ENCODE measurements around the gene SPSB3. TPM values are rescaled to one million over a fixed set of nuclear protein-coding genes. Genes with fewer than 3 reads are reported as not detected.
"Not testable (repeated sequence)": the region's sequence is repeated elsewhere in the genome, so short reads cannot be mapped to it uniquely, and the experiment has no call there.

Gene SPSB3
- total RNA-seq, 1 donor from 2014 or later, result 27.7 TPM

- no peaks in the 10 kb centered on the region for H3K27me3 ChIP-seq (ENCODE audit: control insufficient read depth in 3 of 3, insufficient read depth in 3 of 3, low read length in 3 of 3)
- H3K4me3 ChIP-seq (ENCODE audit: low read length in 3 of 3), result no peak overlapping the region
- peaks cover 38 to 50% (median 47%) of the 10 kb centered on the region in 3 donors for H3K36me3 ChIP-seq (ENCODE audit: control insufficient read depth in 3 of 3, insufficient read depth in 3 of 3, low read length in 3 of 3)
- no peaks in the 10 kb centered on the region for H3K4me1 ChIP-seq (ENCODE audit: control insufficient read depth in 3 of 3, insufficient read depth in 3 of 3, low read length in 3 of 3)
- H3K9ac ChIP-seq (ENCODE audit: low read depth in 1 of 3, low read length in 3 of 3), result no peak overlapping the region
- H3K9me3 ChIP-seq (ENCODE audit: control insufficient read depth in 3 of 3, low read length in 3 of 3), result no peaks in the 10 kb centered on the region
- H3K27ac ChIP-seq (ENCODE audit: low read depth, low read length), result no peak overlapping the region
These were observed 34.3 kb upstream of the SPSB3 start for GRCh38 chr16:1816396-1817275.

GRCh38 chr16:1815461-1815860 lies 33.1 kb upstream of the SPSB3 start:
- peaks cover 28 to 40% (median 38%) of the 10 kb centered on the region in 3 donors for H3K36me3 ChIP-seq (ENCODE audit: control insufficient read depth in 3 of 3, insufficient read depth in 3 of 3, low read length in 3 of 3)
- no peak overlapping the region for H3K9ac ChIP-seq (ENCODE audit: low read depth in 1 of 3, low read length in 3 of 3)
- H3K27me3 ChIP-seq (ENCODE audit: control insufficient read depth in 3 of 3, insufficient read depth in 3 of 3, low read length in 3 of 3), result no peaks in the 10 kb centered on the region
- H3K4me1 ChIP-seq (ENCODE audit: control insufficient read depth in 3 of 3, insufficient read depth in 3 of 3, low read length in 3 of 3), result no peaks in the 10 kb centered on the region
- no peak overlapping the region for H3K27ac ChIP-seq (ENCODE audit: low read depth, low read length)
- H3K4me3 ChIP-seq (ENCODE audit: low read length in 3 of 3), result no peak overlapping the region
- H3K9me3 ChIP-seq (ENCODE audit: control insufficient read depth in 3 of 3, low read length in 3 of 3), result no peaks in the 10 kb centered on the region

GRCh38 chr16:1812732-1813163 lies 30.4 kb upstream of the SPSB3 start:
- H3K27me3 ChIP-seq (ENCODE audit: control insufficient read depth in 3 of 3, insufficient read depth in 3 of 3, low read length in 3 of 3), result no peaks in the 10 kb centered on the region
- H3K36me3 ChIP-seq (ENCODE audit: control insufficient read depth in 3 of 3, insufficient read depth in 3 of 3, low read length in 3 of 3), result peaks cover 39 to 47% (median 44%) of the 10 kb centered on the region in 3 donors
- H3K4me3 ChIP-seq (ENCODE audit: low read length in 3 of 3), result no peak overlapping the region
- no peak overlapping the region for H3K27ac ChIP-seq (ENCODE audit: low read depth, low read length)
- no peaks in the 10 kb centered on the region for H3K9me3 ChIP-seq (ENCODE audit: control insufficient read depth in 3 of 3, low read length in 3 of 3)
- no peak overlapping the region for H3K9ac ChIP-seq (ENCODE audit: low read depth in 1 of 3, low read length in 3 of 3)
- H3K4me1 ChIP-seq (ENCODE audit: control insufficient read depth in 3 of 3, insufficient read depth in 3 of 3, low read length in 3 of 3), result no peaks in the 10 kb centered on the region

GRCh38 chr16:1810536-1810935 lies 28.2 kb upstream of the SPSB3 start:
- no peaks in the 10 kb centered on the region for H3K27me3 ChIP-seq (ENCODE audit: control insufficient read depth in 3 of 3, insufficient read depth in 3 of 3, low read length in 3 of 3)
- no peak overlapping the region for H3K4me3 ChIP-seq (ENCODE audit: low read length in 3 of 3)
- H3K27ac ChIP-seq (ENCODE audit: low read depth, low read length), result no peak overlapping the region
- no peaks in the 10 kb centered on the region for H3K4me1 ChIP-seq (ENCODE audit: control insufficient read depth in 3 of 3, insufficient read depth in 3 of 3, low read length in 3 of 3)
- peaks cover 35 to 38% (median 35%) of the 10 kb centered on the region in 3 donors for H3K36me3 ChIP-seq (ENCODE audit: control insufficient read depth in 3 of 3, insufficient read depth in 3 of 3, low read length in 3 of 3)
- no peak overlapping the region for H3K9ac ChIP-seq (ENCODE audit: low read depth in 1 of 3, low read length in 3 of 3)
- H3K9me3 ChIP-seq (ENCODE audit: control insufficient read depth in 3 of 3, low read length in 3 of 3), result no peaks in the 10 kb centered on the region

- no peaks in the 10 kb centered on the region for H3K4me1 ChIP-seq (ENCODE audit: control insufficient read depth in 3 of 3, insufficient read depth in 3 of 3, low read length in 3 of 3)
- H3K36me3 ChIP-seq (ENCODE audit: control insufficient read depth in 3 of 3, insufficient read depth in 3 of 3, low read length in 3 of 3), result peaks cover 34 to 36% (median 36%) of the 10 kb centered on the region in 3 donors
- no peak overlapping the region for H3K9ac ChIP-seq (ENCODE audit: low read depth in 1 of 3, low read length in 3 of 3)
These were observed 27.7 kb upstream of the SPSB3 start for GRCh38 chr16:1810106-1810505.

GRCh38 chr16:1809281-1809801 lies 27.0 kb upstream of the SPSB3 start:
- H3K27me3 ChIP-seq (ENCODE audit: control insufficient read depth in 3 of 3, insufficient read depth in 3 of 3, low read length in 3 of 3), result no peaks in the 10 kb centered on the region
- no peak overlapping the region for H3K9ac ChIP-seq (ENCODE audit: low read depth in 1 of 3, low read length in 3 of 3)
- peaks cover 32 to 36% (median 33%) of the 10 kb centered on the region in 3 donors for H3K36me3 ChIP-seq (ENCODE audit: control insufficient read depth in 3 of 3, insufficient read depth in 3 of 3, low read length in 3 of 3)
- H3K4me3 ChIP-seq (ENCODE audit: low read length in 3 of 3), result no peak overlapping the region
- no peak overlapping the region for H3K27ac ChIP-seq (ENCODE audit: low read depth, low read length)
- H3K4me1 ChIP-seq (ENCODE audit: control insufficient read depth in 3 of 3, insufficient read depth in 3 of 3, low read length in 3 of 3), result no peaks in the 10 kb centered on the region
- H3K9me3 ChIP-seq (ENCODE audit: control insufficient read depth in 3 of 3, low read length in 3 of 3), result no peaks in the 10 kb centered on the region

More at GRCh38 chr16:1810106-1810505, 27.7 kb upstream of the SPSB3 start:
- Histone ChIP-seq H3K27me3 (ENCODE audit: control insufficient read depth in 3 of 3, insufficient read depth in 3 of 3, low read length in 3 of 3) (no peaks in the 10 kb centered on the region), H3K27ac (ENCODE audit: low read depth, low read length) (no peak overlapping the region), H3K9me3 (ENCODE audit: control insufficient read depth in 3 of 3, low read length in 3 of 3) (no peaks in the 10 kb centered on the region), H3K4me3 (ENCODE audit: low read length in 3 of 3) (no peak overlapping the region)

- Histone ChIP-seq H3K36me3 (ENCODE audit: control insufficient read depth in 3 of 3, insufficient read depth in 3 of 3, low read length in 3 of 3) (peaks cover 33% of the 10 kb centered on the region in 3 donors), H3K9ac (ENCODE audit: low read depth in 1 of 3, low read length in 3 of 3) (no peak overlapping the region)
These were observed 26.3 kb upstream of the SPSB3 start for GRCh38 chr16:1808691-1809090.

GRCh38 chr16:1807626-1808025 lies 25.3 kb upstream of the SPSB3 start:
- Histone ChIP-seq H3K27ac (ENCODE audit: low read depth, low read length) (no peak overlapping the region), H3K9me3 (ENCODE audit: control insufficient read depth in 3 of 3, low read length in 3 of 3) (no peaks in the 10 kb centered on the region), H3K4me3 (ENCODE audit: low read length in 3 of 3) (no peak overlapping the region), H3K27me3 (ENCODE audit: control insufficient read depth in 3 of 3, insufficient read depth in 3 of 3, low read length in 3 of 3) (no peaks in the 10 kb centered on the region), H3K9ac (ENCODE audit: low read depth in 1 of 3, low read length in 3 of 3) (no peak overlapping the region), H3K4me1 (ENCODE audit: control insufficient read depth in 3 of 3, insufficient read depth in 3 of 3, low read length in 3 of 3) (no peaks in the 10 kb centered on the region), H3K36me3 (ENCODE audit: control insufficient read depth in 3 of 3, insufficient read depth in 3 of 3, low read length in 3 of 3) (peaks cover 29 to 33% (median 30%) of the 10 kb centered on the region in 3 donors)

More at GRCh38 chr16:1808691-1809090, 26.3 kb upstream of the SPSB3 start:
- H3K4me1 ChIP-seq (ENCODE audit: control insufficient read depth in 3 of 3, insufficient read depth in 3 of 3, low read length in 3 of 3), result no peaks in the 10 kb centered on the region
- H3K27ac ChIP-seq (ENCODE audit: low read depth, low read length), result no peak overlapping the region
- H3K4me3 ChIP-seq (ENCODE audit: low read length in 3 of 3), result no peak overlapping the region
- H3K9me3 ChIP-seq (ENCODE audit: control insufficient read depth in 3 of 3, low read length in 3 of 3), result no peaks in the 10 kb centered on the region
- no peaks in the 10 kb centered on the region for H3K27me3 ChIP-seq (ENCODE audit: control insufficient read depth in 3 of 3, insufficient read depth in 3 of 3, low read length in 3 of 3)

- peaks cover 3 to 6% (median 4%) of the 10 kb centered on the region in 3 donors for H3K36me3 ChIP-seq (ENCODE audit: control insufficient read depth in 3 of 3, insufficient read depth in 3 of 3, low read length in 3 of 3)
- no peak overlapping the region for H3K9ac ChIP-seq (ENCODE audit: low read depth in 1 of 3, low read length in 3 of 3)
- H3K27ac ChIP-seq (ENCODE audit: low read depth, low read length), result no peak overlapping the region
- H3K4me3 ChIP-seq (ENCODE audit: low read length in 3 of 3), result no peak overlapping the region
- no peaks in the 10 kb centered on the region for H3K27me3 ChIP-seq (ENCODE audit: control insufficient read depth in 3 of 3, insufficient read depth in 3 of 3, low read length in 3 of 3)
- no peaks in the 10 kb centered on the region for H3K9me3 ChIP-seq (ENCODE audit: control insufficient read depth in 3 of 3, low read length in 3 of 3)
- no peaks in the 10 kb centered on the region for H3K4me1 ChIP-seq (ENCODE audit: control insufficient read depth in 3 of 3, insufficient read depth in 3 of 3, low read length in 3 of 3)
These were observed 18.3 kb upstream of the SPSB3 start for GRCh38 chr16:1800701-1801100.

GRCh38 chr16:1799263-1799662 lies 16.9 kb upstream of the SPSB3 start:
- H3K9ac ChIP-seq (ENCODE audit: low read depth in 1 of 3, low read length in 3 of 3); H3K27ac ChIP-seq (ENCODE audit: low read depth, low read length); H3K4me1 ChIP-seq (ENCODE audit: control insufficient read depth in 3 of 3, insufficient read depth in 3 of 3, low read length in 3 of 3); H3K9me3 ChIP-seq (ENCODE audit: control insufficient read depth in 3 of 3, low read length in 3 of 3); H3K4me3 ChIP-seq (ENCODE audit: low read length in 3 of 3); H3K36me3 ChIP-seq (ENCODE audit: control insufficient read depth in 3 of 3, insufficient read depth in 3 of 3, low read length in 3 of 3); H3K27me3 ChIP-seq (ENCODE audit: control insufficient read depth in 3 of 3, insufficient read depth in 3 of 3, low read length in 3 of 3): not testable (repeated sequence)
